ENCODE data around the gene IFT25.

DNA sequence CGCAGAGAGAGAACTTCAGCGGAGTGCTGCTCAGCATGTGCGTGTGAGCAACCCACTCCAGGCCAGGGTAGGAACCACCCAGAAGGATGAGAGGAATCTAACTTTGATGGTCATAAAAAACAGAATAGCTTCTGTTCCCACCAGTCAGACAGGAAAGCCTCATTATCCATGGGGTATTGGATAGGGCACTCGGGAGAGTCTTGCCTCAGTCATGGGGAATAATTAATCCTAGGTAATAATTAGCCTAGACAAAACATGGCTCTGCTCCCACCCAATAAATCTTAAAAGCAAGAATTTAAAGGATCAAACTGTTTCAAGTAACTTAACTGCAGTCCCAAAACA lies 37.2 kb upstream of the IFT25 start:
- TF ChIP-seq, protein P1, sequence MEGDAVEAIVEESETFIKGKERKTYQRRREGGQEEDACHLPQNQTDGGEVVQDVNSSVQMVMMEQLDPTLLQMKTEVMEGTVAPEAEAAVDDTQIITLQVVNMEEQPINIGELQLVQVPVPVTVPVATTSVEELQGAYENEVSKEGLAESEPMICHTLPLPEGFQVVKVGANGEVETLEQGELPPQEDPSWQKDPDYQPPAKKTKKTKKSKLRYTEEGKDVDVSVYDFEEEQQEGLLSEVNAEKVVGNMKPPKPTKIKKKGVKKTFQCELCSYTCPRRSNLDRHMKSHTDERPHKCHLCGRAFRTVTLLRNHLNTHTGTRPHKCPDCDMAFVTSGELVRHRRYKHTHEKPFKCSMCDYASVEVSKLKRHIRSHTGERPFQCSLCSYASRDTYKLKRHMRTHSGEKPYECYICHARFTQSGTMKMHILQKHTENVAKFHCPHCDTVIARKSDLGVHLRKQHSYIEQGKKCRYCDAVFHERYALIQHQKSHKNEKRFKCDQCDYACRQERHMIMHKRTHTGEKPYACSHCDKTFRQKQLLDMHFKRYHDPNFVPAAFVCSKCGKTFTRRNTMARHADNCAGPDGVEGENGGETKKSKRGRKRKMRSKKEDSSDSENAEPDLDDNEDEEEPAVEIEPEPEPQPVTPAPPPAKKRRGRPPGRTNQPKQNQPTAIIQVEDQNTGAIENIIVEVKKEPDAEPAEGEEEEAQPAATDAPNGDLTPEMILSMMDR (IDR thresholded peaks at IDR 0.05 in 4 of 5, conservative IDR thresholded peaks at IDR 0.05 in 1 of 5), result no peak
- TF ChIP-seq POLR2A (IDR thresholded peaks at IDR 0.05), result no peak
